Pancreas (tissue), 10 donors: ENCODE measurements around the gene RHOH. TPM values are rescaled to one million over a fixed set of nuclear protein-coding genes. Genes with fewer than 3 reads are reported as not detected.

ENCODE experiments used
- ATAC-seq, 4 donors: fragments of 200-7000 bp; cut with Tn5 transposase; one replicate each; pipeline versions ENCODE4 v1.8.0 to v1.9.1; 2020; ENCODE audit warnings: mild to moderate bottlenecking in 4 of 4, moderate library complexity in 4 of 4
- DNase-seq, 6 donors: peaks; one replicate each; pipeline ENCODE4 v3.0.0-alpha.2; 2020
- FAIRE-seq: peaks from 2 replicates; lab custom pipeline; 2012; peaks lifted over from hg19 to GRCh38; lab: Jason Lieb, UNC
- H3K27ac ChIP-seq, 4 donors: fragments of 200-600 bp; sonication (generic); 1 replicate in 3 of 4; 2 replicates in 1 of 4; pipeline versions ENCODE4 v1.5.0 to v1.8.0; 2020
- H3K27me3 ChIP-seq, 4 donors: fragments of 200-600 bp; one replicate each; pipeline ENCODE4 v1.8.0; 2021
- H3K36me3 ChIP-seq, 3 donors: fragments of 200-600 bp; sonication (generic) in 1 of 3; one replicate each; pipeline versions ENCODE4 v1.5.0 to v1.8.0; 2020 to 2021
- H3K4me1 ChIP-seq, 3 donors: fragments of 200-600 bp; one replicate each; pipeline ENCODE4 v1.8.0; 2021
- H3K4me3 ChIP-seq, 4 donors: fragments of 200-600 bp; sonication (generic) in 2 of 4; one replicate each; pipeline versions ENCODE4 v1.5.0 to v1.8.0; 2020 to 2021
- H3K9me3 ChIP-seq, 4 donors: fragments of 200-600 bp; one replicate each; pipeline ENCODE4 v1.8.0; 2021
- WGBS, 2 donors: extraction: QIAGEN DNeasy Blood & Tissue Kit; methylation state at CpG; one replicate each; pipeline ENCODE4 v1.1.7; 2013; 5-methylcytosine and 5-hydroxymethylcytosine counted together
- intact Hi-C, 3 donors: fragments of 100-400 bp; cut with DNase I; formaldehyde crosslinking; loops; one replicate each; pipeline versions ENCODE4 v1.11.1 to v1.14.2; 2022
- polyA plus RNA-seq, 2 donors: library from polyadenylated mRNA; stranded (reverse); fragments of 200-250 nt; gene quantifications; one replicate each; pipeline ENCODE4 v1.2.3, GENCODE V29; 2013
- total RNA-seq, 6 donors: library from RNA; stranded (reverse); fragmentation: NEBNext Ultra II Directional in 4 of 6; extraction: Animal tissue kit (Norgen Biotek cat#: 25700) in 4 of 6; gene quantifications; one replicate each; pipeline versions ENCODE4 v1.2.1 to v1.2.4, GENCODE V29; 2021 to 2023
- TF ChIP-seq, protein P1 (sequence below), 4 donors: fragments of 200-600 bp; sonication (generic) in 3 of 4; IDR thresholded peaks; one replicate each; pipeline versions ENCODE4 v1.5.0 to v1.8.0; 2021; ENCODE audit warnings: antibody characterized with exemption in 4 of 4
- donor health status: healthy with polysubstance abuse.
- donor health status: DM: no; HTN: no; CAD: no; lungs with moderate emphysema.
- donor health status: DM: no; HTN: no; CAD: no.
- donor health status: control.
- donor health status: control.
- donor health status: Bipolar disorder and iron deficiency.
- donor health status: DM: yes; HTN: yes; CAD: no.
- donor health status: DM: no; HTN: no; CAD: no.
- donor health status: DM: no; HTN: no; CAD: no.
- donor health status: DM: yes; HTN: yes; CAD: no.

The RHOH gene
- total and polyA plus RNA-seq, 8 donors, result 0.08 to 1.8 (median 0.49) TPM

DNA sequence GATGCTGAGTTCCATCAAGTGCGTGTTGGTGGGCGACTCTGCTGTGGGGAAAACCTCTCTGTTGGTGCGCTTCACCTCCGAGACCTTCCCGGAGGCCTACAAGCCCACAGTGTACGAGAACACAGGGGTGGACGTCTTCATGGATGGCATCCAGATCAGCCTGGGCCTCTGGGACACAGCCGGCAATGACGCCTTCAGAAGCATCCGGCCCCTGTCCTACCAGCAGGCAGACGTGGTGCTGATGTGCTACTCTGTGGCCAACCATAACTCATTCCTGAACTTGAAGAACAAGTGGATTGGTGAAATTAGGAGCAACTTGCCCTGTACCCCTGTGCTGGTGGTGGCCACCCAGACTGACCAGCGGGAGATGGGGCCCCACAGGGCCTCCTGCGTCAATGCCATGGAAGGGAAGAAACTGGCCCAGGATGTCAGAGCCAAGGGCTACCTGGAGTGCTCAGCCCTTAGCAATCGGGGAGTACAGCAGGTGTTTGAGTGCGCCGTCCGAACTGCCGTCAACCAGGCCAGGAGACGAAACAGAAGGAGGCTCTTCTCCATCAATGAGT, 46.6 kb downstream of the RHOH start:
- TF ChIP-seq, protein P1, sequence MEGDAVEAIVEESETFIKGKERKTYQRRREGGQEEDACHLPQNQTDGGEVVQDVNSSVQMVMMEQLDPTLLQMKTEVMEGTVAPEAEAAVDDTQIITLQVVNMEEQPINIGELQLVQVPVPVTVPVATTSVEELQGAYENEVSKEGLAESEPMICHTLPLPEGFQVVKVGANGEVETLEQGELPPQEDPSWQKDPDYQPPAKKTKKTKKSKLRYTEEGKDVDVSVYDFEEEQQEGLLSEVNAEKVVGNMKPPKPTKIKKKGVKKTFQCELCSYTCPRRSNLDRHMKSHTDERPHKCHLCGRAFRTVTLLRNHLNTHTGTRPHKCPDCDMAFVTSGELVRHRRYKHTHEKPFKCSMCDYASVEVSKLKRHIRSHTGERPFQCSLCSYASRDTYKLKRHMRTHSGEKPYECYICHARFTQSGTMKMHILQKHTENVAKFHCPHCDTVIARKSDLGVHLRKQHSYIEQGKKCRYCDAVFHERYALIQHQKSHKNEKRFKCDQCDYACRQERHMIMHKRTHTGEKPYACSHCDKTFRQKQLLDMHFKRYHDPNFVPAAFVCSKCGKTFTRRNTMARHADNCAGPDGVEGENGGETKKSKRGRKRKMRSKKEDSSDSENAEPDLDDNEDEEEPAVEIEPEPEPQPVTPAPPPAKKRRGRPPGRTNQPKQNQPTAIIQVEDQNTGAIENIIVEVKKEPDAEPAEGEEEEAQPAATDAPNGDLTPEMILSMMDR (IDR thresholded peaks at IDR 0.05), result no peak
- intact Hi-C loops, result no loop called here
- H3K4me1 ChIP-seq, result no peaks in the 10 kb centered on the region
- H3K36me3 ChIP-seq, result no peaks in the 10 kb centered on the region
- no peak for DNase-seq
- H3K4me3 ChIP-seq, result no peak overlapping the region
- no peak for ATAC-seq
- 93% methylated on average over 19 of the region's 19 CpGs for WGBS, 2 donors
- FAIRE-seq, result no peak
- no peak overlapping the region for H3K27ac ChIP-seq
- H3K27me3 ChIP-seq, result no peaks in the 10 kb centered on the region
- H3K9me3 ChIP-seq, result no peaks in the 10 kb centered on the region

DNA sequence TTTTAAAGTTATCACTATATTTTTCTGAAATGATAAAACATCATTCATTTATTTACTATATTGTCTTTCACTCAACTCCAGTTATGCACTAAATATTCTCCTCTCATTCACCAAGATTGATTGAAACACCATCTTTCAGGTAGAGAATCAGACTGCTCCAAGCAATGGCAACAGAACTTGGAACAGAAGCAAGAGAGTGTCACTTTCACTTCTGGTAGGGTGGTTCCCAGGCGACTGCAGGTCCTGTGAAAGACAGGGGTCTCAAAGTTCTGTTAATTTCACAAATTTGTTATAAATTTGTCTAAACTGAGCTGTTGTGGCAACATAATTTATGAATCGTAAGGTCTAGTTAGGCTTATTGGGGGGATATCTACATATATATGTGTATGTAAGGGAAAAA, 47.8 kb downstream of the RHOH start:
- Histone ChIP-seq H3K27me3 (no peaks in the 10 kb centered on the region), H3K9me3 (no peaks in the 10 kb centered on the region), H3K4me1 (no peaks in the 10 kb centered on the region), H3K27ac (no peak overlapping the region), H3K4me3 (no peak overlapping the region), H3K36me3 (no peaks in the 10 kb centered on the region)
- no peak for FAIRE-seq
- intact Hi-C loops, result no loop called here
- no peak for ATAC-seq
- TF ChIP-seq, protein P1 (IDR thresholded peaks at IDR 0.05), result no peak
- DNase-seq, result no peak
- WGBS, 2 donors, result 82 to 86% methylated on average over 2 of the region's 2 CpGs

DNA sequence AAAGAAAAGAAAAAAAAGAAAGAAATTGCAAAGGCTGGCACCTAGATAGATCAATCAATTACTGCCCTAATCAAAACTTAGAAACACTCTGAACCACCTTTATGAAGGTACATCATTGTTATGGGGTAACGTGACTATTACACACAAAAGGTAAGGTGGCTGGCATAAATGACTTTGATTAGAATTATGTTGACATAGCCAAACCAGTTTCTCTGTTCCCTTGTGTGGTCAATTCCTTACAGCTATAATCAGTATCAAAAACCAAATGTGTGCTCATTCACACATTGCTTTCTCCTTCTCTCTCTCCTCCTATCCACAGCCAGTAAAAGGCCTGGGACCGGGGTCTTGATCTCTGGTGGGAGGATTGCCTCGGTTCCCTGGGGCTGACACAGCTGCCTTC, 48.7 kb downstream of the RHOH start:
- Histone ChIP-seq H3K27me3 (no peaks in the 10 kb centered on the region), H3K9me3 (no peaks in the 10 kb centered on the region), H3K27ac (no peak overlapping the region), H3K4me1 (no peaks in the 10 kb centered on the region), H3K36me3 (no peaks in the 10 kb centered on the region), H3K4me3 (no peak overlapping the region)
- intact Hi-C loops, result no loop called here
- FAIRE-seq, result no peak
- peak in 1 of 4 donors; percentile 43 for ATAC-seq
- TF ChIP-seq, protein P1 (IDR thresholded peaks at IDR 0.05), result no peak
- 46 to 63% methylated on average over 3 of the region's 3 CpGs for WGBS, 2 donors
- DNase-seq, result no peak

DNA sequence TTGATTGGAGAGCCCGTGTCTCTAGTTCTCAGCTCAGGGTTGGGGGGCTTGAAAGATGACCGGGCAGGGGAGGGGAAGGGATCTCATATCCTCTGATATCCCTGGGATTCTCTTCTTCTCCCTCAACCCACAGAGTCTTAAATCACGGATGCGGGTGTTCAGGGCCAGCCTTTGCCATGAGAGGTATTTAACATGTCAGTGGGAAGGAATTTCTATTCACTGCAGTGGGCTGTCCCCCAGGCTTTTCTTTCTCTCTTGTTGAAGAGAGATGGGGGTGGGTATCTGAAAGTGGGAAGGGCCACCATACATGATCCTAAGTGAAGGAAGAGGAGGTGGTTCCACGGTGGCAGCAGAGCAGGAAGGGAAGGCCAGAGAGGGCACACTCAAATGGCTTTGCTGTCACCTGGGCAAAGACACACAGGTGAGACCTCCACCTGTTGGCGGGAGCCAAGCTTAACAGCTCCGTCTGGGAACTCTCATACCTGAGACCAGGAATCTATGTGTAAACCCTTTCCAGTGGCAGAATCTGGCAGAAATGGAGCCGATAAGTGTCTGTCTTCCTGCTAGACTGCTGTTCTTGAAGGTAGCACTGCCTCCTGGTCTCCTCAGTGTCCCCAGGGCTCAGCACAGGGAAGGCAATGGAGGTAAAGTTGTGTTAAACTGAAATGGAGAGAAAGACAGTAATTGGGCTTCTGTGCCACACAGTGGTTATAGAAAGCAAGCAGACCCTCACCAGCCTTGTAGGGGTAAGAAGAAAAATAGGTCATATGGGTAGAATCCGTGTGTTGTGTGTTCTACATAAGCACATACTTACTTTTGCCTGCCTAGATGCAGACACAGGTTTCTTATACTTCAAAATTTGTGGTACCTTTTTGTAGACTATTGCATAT, 49.4 kb downstream of the RHOH start:
- no peak for FAIRE-seq

More for the DNA sequence above, 49.4 kb downstream of the RHOH start:
- Histone ChIP-seq H3K4me1 (no peaks in the 10 kb centered on the region), H3K36me3 (no peaks in the 10 kb centered on the region), H3K27ac (no peak overlapping the region), H3K9me3 (no peaks in the 10 kb centered on the region), H3K27me3 (no peaks in the 10 kb centered on the region), H3K4me3 (no peak overlapping the region)
- 68 to 70% methylated on average over 9 of the region's 9 CpGs for WGBS, 2 donors
- intact Hi-C loops, result no loop called here
- TF ChIP-seq, protein P1 (IDR thresholded peaks at IDR 0.05), result no peak
- DNase-seq (peak in 1 of 6 donors; percentile 15), ATAC-seq (peak in 1 of 4 donors; percentile 63)
